Measurements from ENCODE around the gene CCDC93.

Gene CCDC93

DNA sequence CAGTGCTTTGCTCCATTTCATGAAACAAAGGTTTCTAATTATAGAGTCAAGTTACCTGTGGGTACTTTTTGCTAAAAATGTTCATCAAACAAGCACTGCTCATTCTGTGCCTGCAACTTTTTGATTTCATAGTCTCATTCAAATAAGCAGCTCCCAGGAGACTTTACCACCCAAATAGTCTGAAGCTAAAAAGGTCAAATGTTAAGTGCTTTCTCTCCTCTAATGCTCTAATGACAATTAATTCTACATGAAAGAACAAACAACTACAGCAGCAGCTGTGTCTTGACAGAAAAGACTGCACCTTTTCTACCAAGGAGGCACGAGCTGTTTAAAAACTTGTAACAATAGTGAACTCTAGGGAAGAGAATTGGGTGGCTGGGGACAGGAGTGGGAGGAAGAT is 65.3 kb downstream of the CCDC93 start:
- no peak for DNase-seq (ENCODE audit: insufficient read length)
- no peak for FAIRE-seq
- TF ChIP-seq TAF1 (IDR thresholded peaks at IDR 0.05; ENCODE audit: borderline replicate concordance, low read depth, low read length) (no peak), POLR2A (IDR thresholded peaks at IDR 0.05; ENCODE audit: low read depth, low read length) (no peak), POLR2AphosphoS5 (IDR thresholded peaks at IDR 0.05; ENCODE audit: low read depth, low read length) (no peak)

DNA sequence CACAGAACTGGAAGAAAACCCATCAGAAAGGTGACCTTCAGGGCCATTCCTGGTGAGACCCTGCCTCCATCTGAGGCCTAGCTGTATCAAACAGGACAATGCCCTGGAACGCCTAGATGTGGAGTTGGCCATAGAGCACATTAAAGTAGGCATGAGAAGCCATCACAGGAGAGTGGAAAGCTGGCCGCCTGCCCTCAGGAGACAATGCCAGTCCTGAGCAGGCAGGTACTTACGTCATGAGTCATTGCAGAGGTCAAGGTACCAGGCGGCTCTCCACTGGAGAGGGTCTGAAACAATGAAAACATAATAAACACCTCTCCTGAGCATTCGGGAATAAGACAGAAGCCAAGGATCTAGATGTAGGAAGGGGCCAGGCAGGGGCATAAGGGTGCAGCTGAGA is 68.6 kb downstream of the CCDC93 start:
- FAIRE-seq (no peak), DNase-seq (ENCODE audit: insufficient read length) (no peak)

GRCh38 chr2:117944816-117945215 is 69.1 kb downstream of the CCDC93 start:
- DNase-seq (ENCODE audit: insufficient read length) (no peak), FAIRE-seq (no peak)
- TF ChIP-seq POLR2AphosphoS5 (IDR thresholded peaks at IDR 0.05; ENCODE audit: low read depth, low read length) (no peak), POLR2A (IDR thresholded peaks at IDR 0.05; ENCODE audit: low read depth, low read length) (no peak), TAF1 (IDR thresholded peaks at IDR 0.05; ENCODE audit: borderline replicate concordance, low read depth, low read length) (no peak)

More for the DNA sequence above, 68.6 kb downstream of the CCDC93 start:
- TF ChIP-seq TAF1 (IDR thresholded peaks at IDR 0.05; ENCODE audit: borderline replicate concordance, low read depth, low read length) (no peak), POLR2AphosphoS5 (IDR thresholded peaks at IDR 0.05; ENCODE audit: low read depth, low read length) (no peak), POLR2A (IDR thresholded peaks at IDR 0.05; ENCODE audit: low read depth, low read length) (no peak)

- TF ChIP-seq POLR2A (IDR thresholded peaks at IDR 0.05; ENCODE audit: low read depth, low read length): no peak
- no peak for TF ChIP-seq TAF1 (IDR thresholded peaks at IDR 0.05; ENCODE audit: borderline replicate concordance, low read depth, low read length)
- TF ChIP-seq POLR2AphosphoS5 (IDR thresholded peaks at IDR 0.05; ENCODE audit: low read depth, low read length): no peak
- DNase-seq (ENCODE audit: insufficient read length): no peak
- no peak for FAIRE-seq
These were observed 70.7 kb downstream of the CCDC93 start for GRCh38 chr2:117943013-117943672.

DNA sequence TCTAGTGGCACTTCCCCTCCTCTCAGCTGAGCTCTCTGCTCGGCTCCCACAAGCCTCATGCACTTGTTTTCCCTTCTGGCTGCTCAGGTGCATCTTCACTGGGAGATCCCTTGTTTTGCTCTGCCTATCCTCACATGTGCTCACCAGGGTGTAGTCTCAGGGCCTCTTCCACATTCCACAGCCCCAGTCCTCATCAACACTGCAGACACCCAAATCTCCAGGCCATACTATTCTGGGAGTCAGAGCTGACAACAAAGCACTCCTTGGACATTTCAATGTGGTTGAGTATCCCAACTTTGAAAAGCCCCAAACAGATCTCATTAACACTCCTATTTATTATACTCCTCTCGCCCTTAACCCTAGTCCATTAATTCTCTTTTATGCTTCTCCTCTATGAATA is 71.3 kb downstream of the CCDC93 start:
- DNase-seq (ENCODE audit: insufficient read length): no peak
- FAIRE-seq: no peak
- no peak for TF ChIP-seq POLR2A (IDR thresholded peaks at IDR 0.05; ENCODE audit: low read depth, low read length)
- TF ChIP-seq TAF1 (IDR thresholded peaks at IDR 0.05; ENCODE audit: borderline replicate concordance, low read depth, low read length): no peak
- TF ChIP-seq POLR2AphosphoS5 (IDR thresholded peaks at IDR 0.05; ENCODE audit: low read depth, low read length): no peak

GRCh38 chr2:117941693-117942092 is 72.2 kb downstream of the CCDC93 start:
- no peak for FAIRE-seq
- no peak for DNase-seq (ENCODE audit: insufficient read length)
- TF ChIP-seq TAF1 (IDR thresholded peaks at IDR 0.05; ENCODE audit: borderline replicate concordance, low read depth, low read length): no peak
- no peak for TF ChIP-seq POLR2AphosphoS5 (IDR thresholded peaks at IDR 0.05; ENCODE audit: low read depth, low read length)
- TF ChIP-seq POLR2A (IDR thresholded peaks at IDR 0.05; ENCODE audit: low read depth, low read length): no peak

GRCh38 chr2:117940436-117940835 is 73.4 kb downstream of the CCDC93 start:
- TF ChIP-seq POLR2A (IDR thresholded peaks at IDR 0.05; ENCODE audit: low read depth, low read length): no peak
- TF ChIP-seq POLR2AphosphoS5 (IDR thresholded peaks at IDR 0.05; ENCODE audit: low read depth, low read length): no peak
- TF ChIP-seq TAF1 (IDR thresholded peaks at IDR 0.05; ENCODE audit: borderline replicate concordance, low read depth, low read length): no peak
- no peak for FAIRE-seq
- no peak for DNase-seq (ENCODE audit: insufficient read length)

DNA sequence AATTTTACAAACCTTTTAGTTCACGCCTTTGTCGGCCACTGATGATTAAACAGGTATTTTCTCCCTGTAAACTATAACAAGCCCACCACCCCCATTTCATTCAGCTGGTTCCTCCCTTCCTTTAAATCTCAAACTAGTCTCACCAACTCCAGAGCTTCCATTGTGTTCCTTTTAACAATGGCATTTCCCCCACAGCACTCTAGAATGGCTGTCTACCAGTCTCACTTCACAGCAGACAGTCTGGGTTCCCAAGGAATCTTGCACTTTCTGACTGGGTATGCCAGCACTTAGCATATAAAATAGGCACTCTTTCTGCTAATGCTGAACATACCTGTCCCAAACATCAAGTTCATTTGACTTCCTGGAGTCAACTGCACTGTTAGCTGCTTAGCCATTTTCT is 75.3 kb downstream of the CCDC93 start:
- no peak for FAIRE-seq
- TF ChIP-seq POLR2A (IDR thresholded peaks at IDR 0.05; ENCODE audit: low read depth, low read length): no peak
- TF ChIP-seq TAF1 (IDR thresholded peaks at IDR 0.05; ENCODE audit: borderline replicate concordance, low read depth, low read length): no peak
- no peak for TF ChIP-seq POLR2AphosphoS5 (IDR thresholded peaks at IDR 0.05; ENCODE audit: low read depth, low read length)
- DNase-seq (ENCODE audit: insufficient read length): no peak

- TF ChIP-seq POLR2A (IDR thresholded peaks at IDR 0.05; ENCODE audit: low read depth, low read length): no peak
- TF ChIP-seq POLR2AphosphoS5 (IDR thresholded peaks at IDR 0.05; ENCODE audit: low read depth, low read length): no peak
- no peak for TF ChIP-seq TAF1 (IDR thresholded peaks at IDR 0.05; ENCODE audit: borderline replicate concordance, low read depth, low read length)
- DNase-seq (ENCODE audit: insufficient read length) (no peak), FAIRE-seq (no peak)
These were observed 76.9 kb downstream of the CCDC93 start for GRCh38 chr2:117936871-117937428.

DNA sequence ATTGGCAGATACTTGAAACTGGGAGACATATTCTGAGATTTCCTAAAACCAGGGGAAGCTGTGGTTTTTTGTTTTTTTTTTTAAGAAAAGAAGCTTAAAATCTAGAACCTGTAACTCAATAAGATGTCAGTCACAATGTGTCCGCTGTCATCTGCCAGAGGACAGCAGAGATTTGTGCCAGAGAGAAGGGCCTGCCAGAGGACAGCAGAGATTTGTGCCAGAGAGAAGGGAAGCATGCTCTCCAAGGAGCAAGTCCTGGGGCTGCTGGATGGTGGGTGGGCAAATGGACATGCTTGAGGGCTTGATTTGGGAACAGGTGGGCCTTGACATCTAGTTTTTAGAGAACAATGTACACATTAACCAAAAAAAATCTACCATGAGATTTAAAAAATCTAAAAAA is 77.9 kb downstream of the CCDC93 start:
- DNase-seq (ENCODE audit: insufficient read length) (no peak), FAIRE-seq (no peak)
- no peak for TF ChIP-seq POLR2AphosphoS5 (IDR thresholded peaks at IDR 0.05; ENCODE audit: low read depth, low read length)
- TF ChIP-seq POLR2A (IDR thresholded peaks at IDR 0.05; ENCODE audit: low read depth, low read length): no peak
- TF ChIP-seq TAF1 (IDR thresholded peaks at IDR 0.05; ENCODE audit: borderline replicate concordance, low read depth, low read length): no peak

DNA sequence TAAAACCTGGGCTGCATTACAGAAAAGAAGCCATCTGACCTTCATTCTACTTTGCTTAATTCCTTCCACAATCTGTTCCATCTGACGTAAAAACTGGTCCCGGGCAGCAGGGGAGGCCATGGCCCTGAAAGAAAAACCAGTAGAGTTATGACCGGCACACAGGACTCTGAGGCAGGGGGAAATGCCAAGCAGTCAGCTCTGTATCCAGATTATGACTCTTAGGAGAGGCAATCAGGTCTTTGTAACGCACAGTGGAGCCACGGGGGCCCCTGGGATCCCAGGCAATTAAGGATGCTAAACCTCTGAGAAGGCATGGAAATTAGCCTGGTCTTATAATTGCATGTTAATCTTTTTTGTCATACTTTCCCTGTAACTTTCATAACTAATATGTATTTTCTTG is 78.4 kb downstream of the CCDC93 start:
- TF ChIP-seq POLR2AphosphoS5 (IDR thresholded peaks at IDR 0.05; ENCODE audit: low read depth, low read length): no peak
- TF ChIP-seq TAF1 (IDR thresholded peaks at IDR 0.05; ENCODE audit: borderline replicate concordance, low read depth, low read length): no peak
- no peak for TF ChIP-seq POLR2A (IDR thresholded peaks at IDR 0.05; ENCODE audit: low read depth, low read length)
- FAIRE-seq: no peak
- DNase-seq (ENCODE audit: insufficient read length): no peak

- no peak for DNase-seq (ENCODE audit: insufficient read length)
- no peak for TF ChIP-seq POLR2AphosphoS5 (IDR thresholded peaks at IDR 0.05; ENCODE audit: low read depth, low read length)
- no peak for TF ChIP-seq POLR2A (IDR thresholded peaks at IDR 0.05; ENCODE audit: low read depth, low read length)
- no peak for TF ChIP-seq TAF1 (IDR thresholded peaks at IDR 0.05; ENCODE audit: borderline replicate concordance, low read depth, low read length)
- FAIRE-seq: no peak
These were observed 80.0 kb downstream of the CCDC93 start for GRCh38 chr2:117933884-117934354.
